Measurements from ENCODE around the gene EMILIN3. TPM values are rescaled to one million over a fixed set of nuclear protein-coding genes. Genes with fewer than 3 reads are reported as not detected.

Gene EMILIN3
- total and polyA plus RNA-seq, 2 of the 4 experiments (the other 2 are of a cell fraction) = under 0.01 to 0.07 TPM

DNA sequence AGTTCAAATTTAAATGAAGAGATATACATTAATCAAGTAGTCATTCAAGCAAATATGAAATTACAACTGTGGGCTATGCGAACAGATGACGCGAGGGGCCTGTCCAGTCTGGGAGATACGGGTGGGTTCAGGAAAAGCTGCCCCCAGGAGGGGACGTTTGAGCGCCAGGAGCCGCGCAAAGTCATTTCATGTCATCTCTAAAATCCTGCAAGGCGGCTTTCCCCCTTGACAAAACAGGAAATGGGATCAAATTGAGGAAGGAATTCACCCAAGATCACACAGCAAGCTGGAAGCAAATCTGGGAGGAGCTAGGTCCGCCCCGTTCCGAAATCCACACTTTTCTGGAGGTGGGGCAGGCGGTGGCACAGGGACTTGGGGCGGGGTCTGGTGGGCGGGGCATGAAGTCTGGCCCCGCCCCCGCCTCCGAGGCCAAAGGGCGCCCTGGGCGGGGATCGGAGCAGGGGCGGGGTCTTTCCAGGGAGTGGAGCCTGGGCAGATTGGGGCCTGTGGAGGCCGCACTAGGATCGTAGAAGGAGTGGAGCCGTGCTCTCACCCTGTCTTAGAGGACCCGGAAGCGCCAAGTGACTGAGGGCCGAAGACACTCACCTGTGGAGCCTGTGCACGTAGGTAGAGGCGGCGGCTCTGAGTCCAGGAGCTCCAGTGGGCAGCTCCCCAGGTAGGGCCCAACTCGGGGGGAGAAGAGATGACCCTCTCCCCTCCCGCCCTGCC, 26.1 kb downstream of the EMILIN3 start, which contains the start of gene LPIN3:
Gene LPIN3 (plus strand): TSS at position 495 of the 729 bp plus-strand sequence. CDS start 4,983 bp downstream, outside the sequence.
- Histone ChIP-seq H4K91ac (ENCODE audit: insufficient read depth, low read depth, low read length) (peak within 1 kb of the TSS; percentile 50; the same call in 1 of the 2 replicates), H3K9me3 (ENCODE audit: control insufficient read depth, insufficient read depth, low read length) (no peaks in the 10 kb centered on the region), H3K4me2 (ENCODE audit: low read depth, low read length) (peak within 1 kb of the TSS; percentile 63), H3K23ac (ENCODE audit: low read depth, low read length) (no peak within 1 kb of the TSS), H3K27me3 (ENCODE audit: control insufficient read depth, insufficient read depth, low read length) (no peaks in the 10 kb centered on the region), H3K4ac (ENCODE audit: low read depth, low read length) (peak within 1 kb of the TSS; percentile 64), H2AK5ac (ENCODE audit: low read depth, low read length) (peak within 1 kb of the TSS; percentile 72), H2AK9ac (replicated peaks; ENCODE audit: low read depth, low read length, poor library complexity) (peak within 1 kb of the TSS; percentile 66), H3K9me1 (ENCODE audit: insufficient read depth, low read length) (no peaks in the 10 kb centered on the region), H3K18ac (ENCODE audit: low read depth, low read length) (peak within 1 kb of the TSS; percentile 17; the same call in 1 of the 2 replicates), H3K56ac (ENCODE audit: extremely low read depth, insufficient read depth, low read length) (no peak within 1 kb of the TSS; the same call in 1 of the 2 replicates), H4K20me1 (ENCODE audit: insufficient read depth, low read length) (no peaks in the 10 kb centered on the region), H3K4me1 (ENCODE audit: control insufficient read depth, insufficient read depth, low read length) (peaks cover 8% of the 10 kb centered on the region), H4K5ac (ENCODE audit: low read depth, low read length) (peak within 1 kb of the TSS; percentile 55), H2BK15ac (ENCODE audit: low read depth, low read length) (peak within 1 kb of the TSS; percentile 8; the same call in 1 of the 3 replicates), H3K9ac (ENCODE audit: low read depth, low read length) (peak within 1 kb of the TSS; percentile 49), H3K4me3 (ENCODE audit: insufficient read depth, low read depth, low read length) (peak within 1 kb of the TSS; percentile 32), H2BK120ac (ENCODE audit: low read depth, low read length) (peak within 1 kb of the TSS; percentile 17; the same call in 1 of the 2 replicates), H3K36me3 (ENCODE audit: control insufficient read depth, insufficient read depth, low read length) (no peaks in the 10 kb centered on the region), H2BK20ac (ENCODE audit: low read depth, low read length) (no peak within 1 kb of the TSS), H4K8ac (ENCODE audit: low read depth in 2 of 2, low read length in 2 of 2) (peak within 1 kb of the TSS; percentile 71 to 94; a peak in 3 of 4 replicates), H2BK5ac (ENCODE audit: low read depth, low read length, poor library complexity, severe bottlenecking) (no peak within 1 kb of the TSS), H3K79me1 (ENCODE audit: low read depth in 1 of 2, low read length in 2 of 2) (peaks cover 0 to 6% of the 10 kb centered on the region in 2 experiments; a peak in 1 of 4 replicates), H3K27ac (ENCODE audit: insufficient read depth, low read length) (peak within 1 kb of the TSS; percentile 14; the same call in 1 of the 2 replicates), H2AFZ (replicated peaks; ENCODE audit: low read length, poor library complexity) (peak within 1 kb of the TSS; percentile 83), H3K14ac (replicated peaks; ENCODE audit: low read depth, low read length) (peak within 1 kb of the TSS; percentile 67)
- no TSS peak for BruUV-seq (replicated peaks)
- DNase-seq (peak; percentile 63), ATAC-seq (ENCODE audit: low read depth) (peak; percentile 89)
- dilution Hi-C loops (cut with HindIII; ENCODE audit: low sequenced_read_pairs, unreplicated experiment) = no loop called here
- intact Hi-C loops (cut with micrococcal nuclease) = loop anchor here (1.0 to 10.0 kb wide), 7 partner anchors 71 to 372 kb away; no protein-coding TSS in a partner anchor
- CTCF ChIA-PET = interaction anchor here (0.7 to 2.1 kb wide), 8 partner anchors 10 to 206 kb away, joined by 3 to 12 read pairs (median 6); no protein-coding TSS in a partner anchor
- POLR2A ChIA-PET (ENCODE audit: unreplicated experiment) = interaction anchor here (0.6 kb wide), 1 partner anchor 189 kb away, joined by 3 read pairs; no protein-coding TSS in a partner anchor
- TF ChIP-seq MAZ (IDR thresholded peaks at IDR 0.05; ENCODE audit: borderline replicate concordance, low read depth, low read length) = peak; percentile 47; the same call in 1 of the 2 replicates
- no peak for TF ChIP-seq POLR2A (IDR thresholded peaks at IDR 0.05; ENCODE audit: low read depth, low read length)
- peak; percentile 29; the same call in 1 of the 2 replicates for TF ChIP-seq RAD21 (IDR thresholded peaks at IDR 0.05; ENCODE audit: low read length)
- 8% methylated on average over 17 of the region's 33 CpGs; no CpG with 5 or more reads in 1 of the 2 experiments for WGBS, 2 experiments (ENCODE audit: extremely low coverage in 2 of 2, insufficient read length in 1 of 2)
- in situ Hi-C loops (cut with MboI; ENCODE audit: low sequenced_read_pairs) = loop anchor here (5.0 to 10.0 kb wide), 2 partner anchors 163 to 366 kb away; no protein-coding TSS in a partner anchor

Measured in IMR-90 (cell line).